Measurements from ENCODE around the gene TRRAP.

The TRRAP gene

DNA sequence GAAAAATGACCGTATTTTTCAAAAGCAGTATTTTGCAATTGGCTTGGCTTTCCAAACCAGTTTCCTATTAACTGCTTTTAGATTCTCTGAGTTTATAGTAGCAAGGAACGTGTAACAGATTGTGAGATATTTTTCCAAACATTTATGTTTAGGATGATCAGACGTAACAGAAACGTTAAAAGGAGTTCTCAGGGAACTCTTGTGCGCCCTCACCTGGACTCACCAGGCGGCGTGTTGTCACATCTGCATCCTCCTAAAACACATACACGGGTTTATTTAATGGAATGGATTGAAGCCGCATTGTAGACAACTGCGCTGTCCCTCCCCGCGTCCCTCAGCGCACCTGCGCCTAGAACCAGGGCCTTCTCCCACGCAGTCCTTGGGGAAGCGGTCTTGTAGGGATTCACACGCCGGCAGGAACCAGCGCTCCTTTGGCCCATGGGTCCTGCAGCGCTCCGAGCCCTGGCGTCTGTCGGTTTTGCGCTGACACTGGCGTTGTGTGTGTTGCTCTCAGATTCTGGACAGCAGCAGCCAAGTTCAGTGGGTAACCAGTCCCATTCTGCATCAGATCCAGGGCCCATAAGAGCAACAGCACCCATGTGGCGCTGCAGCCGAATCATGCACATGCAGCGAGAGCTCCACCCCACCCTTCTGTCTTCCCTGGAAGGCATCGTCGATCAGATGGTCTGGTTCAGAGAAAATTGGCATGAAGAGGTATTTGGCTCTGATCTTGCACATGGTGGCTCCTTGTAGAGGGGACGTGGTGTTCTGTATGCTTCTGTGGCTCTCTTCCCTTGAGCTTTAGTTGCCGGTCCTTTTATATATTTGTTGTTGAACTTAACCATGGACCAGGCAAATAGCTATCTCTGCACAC, 114.9 kb downstream of the TRRAP start:
- no peak for DNase-seq

DNA sequence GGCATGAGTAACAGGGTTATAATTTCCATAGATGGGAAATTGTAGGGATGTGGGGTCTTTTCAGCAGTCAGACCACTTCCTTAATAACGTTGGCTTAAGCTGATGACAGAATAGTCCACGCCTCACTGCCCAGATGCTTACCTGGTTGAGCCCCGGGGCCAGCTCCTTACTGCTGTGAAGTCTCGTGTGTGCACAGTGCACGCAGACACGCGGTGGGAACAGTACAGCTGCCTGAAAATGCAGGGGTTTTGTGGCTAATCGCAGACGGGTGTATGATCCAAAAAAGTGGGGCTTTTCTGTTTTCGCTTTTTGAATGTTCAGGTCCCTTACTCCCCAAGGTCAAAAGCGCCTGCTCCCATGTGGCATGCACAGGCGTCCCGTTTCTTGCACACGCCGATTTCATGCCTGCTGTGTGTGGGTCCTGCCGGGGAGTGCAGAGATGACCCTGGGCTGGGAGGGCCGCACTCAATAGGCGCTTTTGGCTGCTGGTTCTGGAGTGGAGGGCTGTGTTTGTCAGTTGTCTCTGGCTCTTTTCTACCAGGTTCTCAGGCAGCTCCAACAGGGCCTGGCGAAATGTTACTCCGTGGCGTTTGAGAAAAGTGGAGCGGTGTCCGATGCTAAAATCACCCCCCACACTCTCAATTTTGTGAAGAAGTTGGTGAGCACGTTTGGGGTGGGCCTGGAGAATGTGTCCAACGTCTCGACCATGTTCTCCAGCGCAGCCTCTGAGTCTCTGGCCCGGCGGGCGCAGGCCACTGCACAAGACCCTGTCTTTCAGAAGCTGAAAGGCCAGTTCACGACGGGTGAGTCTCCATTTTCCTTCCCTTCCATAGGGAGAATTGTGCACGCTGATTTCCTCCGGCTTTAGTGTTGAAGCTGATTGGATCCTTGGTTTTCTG, 116.0 kb downstream of the TRRAP start:
- DNase-seq, result no peak

DNA sequence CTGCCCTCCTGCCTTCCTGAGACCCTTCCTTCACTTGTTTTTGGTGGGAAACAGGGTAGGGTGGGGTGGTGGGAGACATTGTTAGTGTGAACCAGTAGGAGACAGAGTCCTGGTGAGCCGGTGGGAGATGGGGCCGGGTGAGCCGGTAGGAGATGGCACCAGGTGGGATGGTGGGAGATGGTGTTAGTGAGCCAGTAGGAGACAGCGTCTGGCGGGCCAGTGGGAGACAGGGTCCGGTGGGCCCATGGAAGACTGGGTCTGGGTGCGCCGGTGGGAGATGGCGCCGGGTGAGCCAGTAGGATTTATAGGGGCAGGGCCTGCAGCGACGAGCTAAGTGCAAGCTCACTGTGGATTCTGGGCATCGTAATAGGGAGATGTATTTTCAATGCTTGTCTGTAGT, 116.8 kb downstream of the TRRAP start:
- DNase-seq, result no peak

DNA sequence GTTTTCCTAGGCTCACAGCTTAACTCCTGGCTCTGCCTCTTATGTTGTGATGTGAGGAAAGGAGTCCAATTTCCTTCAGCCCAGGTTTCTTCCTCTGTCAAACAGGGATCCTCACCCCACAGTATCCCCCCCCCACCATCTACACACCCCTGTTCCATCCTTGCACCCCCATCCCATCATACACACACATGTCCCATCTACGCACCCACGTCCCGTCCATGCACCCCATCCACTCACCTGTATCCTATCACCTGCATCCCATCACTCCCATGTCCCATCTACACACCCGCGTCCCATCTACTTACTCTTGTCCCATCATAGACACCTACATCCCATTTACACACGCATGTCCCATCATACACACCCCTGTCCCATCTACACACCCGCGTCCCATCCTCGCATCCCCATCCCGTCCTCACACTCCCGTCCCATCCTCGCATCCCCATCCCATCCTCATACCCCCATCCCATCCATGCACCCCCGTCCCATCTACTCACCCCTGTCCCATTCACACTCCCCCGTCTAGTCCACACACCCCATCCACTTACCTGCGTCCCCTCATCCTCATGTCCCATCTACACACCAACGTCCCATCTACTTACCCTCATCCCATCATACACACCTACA, 117.3 kb downstream of the TRRAP start:
- DNase-seq, result no peak

DNA sequence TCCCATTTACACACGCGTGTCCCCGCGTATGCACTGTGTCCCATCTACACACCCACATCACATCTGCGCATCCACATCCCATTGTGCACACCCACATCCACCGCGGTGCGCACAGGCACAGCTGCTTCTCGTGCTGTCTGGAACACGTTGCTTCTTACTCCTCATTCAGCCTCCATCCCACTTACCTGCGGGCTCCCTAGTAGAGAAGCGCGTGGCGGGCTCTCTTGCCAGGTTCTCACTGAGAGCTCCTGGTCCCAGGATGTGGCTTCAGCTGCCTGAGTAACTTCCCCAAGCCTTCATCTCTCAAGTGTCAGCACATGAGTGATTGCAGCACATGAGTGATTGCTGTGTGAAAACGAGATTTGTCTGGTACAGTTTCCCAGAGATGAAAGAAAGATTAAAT, 117.8 kb downstream of the TRRAP start:
- DNase-seq, result no peak

DNA sequence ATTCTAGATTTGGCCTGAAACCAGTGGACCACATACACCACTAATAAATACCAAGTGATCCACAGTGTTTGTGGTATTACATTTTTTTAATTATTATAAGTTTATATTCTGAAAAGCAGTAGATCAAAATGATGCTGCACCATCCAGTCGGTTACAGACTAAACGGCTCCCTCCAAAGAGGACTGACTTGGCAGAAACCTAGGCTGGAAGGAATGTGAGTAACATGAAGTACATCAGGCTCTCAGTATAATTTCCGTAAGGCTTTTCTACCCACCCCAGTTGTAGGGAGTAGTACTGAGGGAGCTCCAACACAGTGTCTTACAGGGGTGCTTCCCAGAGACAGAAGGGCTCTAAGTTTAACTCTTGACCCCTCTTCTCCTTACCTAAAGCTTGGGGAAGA, 119.5 kb downstream of the TRRAP start:
- DNase-seq, result no peak

DNA sequence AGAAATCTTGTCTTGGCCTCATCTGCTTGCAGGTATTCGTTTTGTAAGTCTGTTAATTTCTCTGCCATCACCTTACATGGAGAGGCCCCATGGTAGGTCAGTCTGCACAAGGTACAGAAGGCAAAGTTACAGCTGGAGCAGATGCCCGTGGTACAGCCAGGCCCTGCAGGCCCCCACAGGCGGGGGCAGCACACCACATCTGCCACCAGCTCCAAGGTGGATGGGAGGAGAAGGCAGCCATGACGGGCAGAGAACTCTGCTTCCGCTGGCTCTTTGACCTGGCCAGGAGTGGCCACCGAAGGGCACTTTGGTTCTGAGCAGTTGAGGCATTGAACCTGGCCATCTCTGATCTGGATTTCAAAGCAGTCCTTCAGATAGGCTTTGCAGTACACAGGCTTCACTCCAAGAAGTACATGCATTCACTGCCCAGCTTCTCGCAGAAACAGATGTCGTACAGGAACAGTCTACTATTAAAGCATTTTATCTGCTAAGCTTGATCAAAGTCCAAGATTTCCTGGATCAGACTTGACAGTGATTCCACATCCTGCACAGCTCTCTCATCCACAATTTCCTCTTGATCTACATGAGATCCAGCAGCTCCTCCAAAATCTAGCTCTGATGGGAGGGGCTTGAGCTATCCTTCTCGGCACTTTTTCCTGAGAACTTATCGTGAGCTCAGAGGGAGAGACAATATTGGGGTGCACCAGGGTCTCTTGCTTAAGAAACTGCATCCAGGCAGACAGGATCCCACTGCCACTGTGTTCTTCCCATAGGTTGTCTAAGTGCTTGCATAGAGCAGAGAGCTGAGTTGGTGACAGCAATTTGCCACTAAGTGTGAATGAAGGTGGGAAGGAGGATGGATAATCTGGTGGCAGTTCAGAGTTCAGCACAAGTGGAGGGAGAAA, 120.7 kb downstream of the TRRAP start:
- DNase-seq, result no peak

DNA sequence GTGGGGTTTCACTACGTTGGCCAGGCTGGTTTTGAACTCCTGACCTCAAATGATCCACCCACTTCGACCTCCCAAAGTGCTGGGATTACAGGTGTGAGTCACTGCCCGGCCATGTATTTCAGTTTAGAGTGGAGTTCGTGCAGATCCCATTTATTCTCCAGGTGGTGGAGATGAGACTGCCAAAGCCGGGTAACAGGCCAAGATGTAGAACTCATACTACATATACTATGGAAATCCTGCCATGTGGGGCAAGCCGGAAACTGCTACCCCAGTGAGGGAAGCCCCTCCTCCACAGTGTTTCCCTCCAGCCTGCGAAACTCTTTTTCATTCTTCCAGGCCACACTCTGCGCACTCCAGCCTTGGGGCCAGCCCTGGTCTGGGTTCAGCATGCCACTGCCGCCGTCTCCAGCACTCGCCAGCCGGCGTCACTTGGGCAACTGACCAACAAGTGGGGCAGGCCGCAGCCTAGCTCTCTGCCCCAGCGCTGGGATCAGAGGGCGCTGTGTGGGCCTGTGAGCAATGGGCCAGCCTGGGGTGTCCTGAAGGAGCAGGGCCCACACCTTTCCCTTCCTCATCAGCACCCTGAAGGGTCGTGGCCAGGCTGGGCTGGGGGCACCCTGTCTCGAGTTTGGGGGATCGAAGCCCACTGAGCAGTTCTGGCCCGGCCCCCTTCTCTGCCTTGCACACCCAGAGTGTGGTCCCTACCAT, 122.0 kb downstream of the TRRAP start:
- no peak for DNase-seq

DNA sequence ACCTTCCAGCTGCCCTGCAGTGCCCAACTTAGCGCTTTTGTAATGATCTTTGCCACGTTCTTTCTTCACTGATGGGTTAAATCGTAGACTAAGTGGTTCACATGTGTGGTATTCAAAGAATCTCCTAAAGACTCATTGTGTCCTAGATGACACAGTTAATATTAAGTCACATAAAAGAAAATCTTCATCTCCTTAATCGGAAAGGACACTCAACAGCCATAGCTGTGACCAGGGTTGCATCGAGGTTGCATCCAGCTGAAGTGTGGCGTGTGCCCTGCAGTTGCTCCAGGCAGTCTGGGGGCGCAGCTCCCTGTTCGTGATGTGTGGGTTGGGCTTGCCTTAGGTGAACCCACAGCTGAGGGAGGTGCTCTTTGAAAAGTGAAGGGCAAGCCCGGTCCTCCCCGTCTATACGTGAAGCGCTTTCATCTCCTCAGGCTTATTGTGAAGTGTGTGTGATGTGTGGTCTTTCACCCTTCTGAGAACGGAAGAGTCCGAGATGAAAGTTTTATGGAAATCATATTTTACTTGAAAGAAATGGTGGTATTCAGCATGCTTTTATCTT, 122.7 kb downstream of the TRRAP start:
- no peak for DNase-seq

DNA sequence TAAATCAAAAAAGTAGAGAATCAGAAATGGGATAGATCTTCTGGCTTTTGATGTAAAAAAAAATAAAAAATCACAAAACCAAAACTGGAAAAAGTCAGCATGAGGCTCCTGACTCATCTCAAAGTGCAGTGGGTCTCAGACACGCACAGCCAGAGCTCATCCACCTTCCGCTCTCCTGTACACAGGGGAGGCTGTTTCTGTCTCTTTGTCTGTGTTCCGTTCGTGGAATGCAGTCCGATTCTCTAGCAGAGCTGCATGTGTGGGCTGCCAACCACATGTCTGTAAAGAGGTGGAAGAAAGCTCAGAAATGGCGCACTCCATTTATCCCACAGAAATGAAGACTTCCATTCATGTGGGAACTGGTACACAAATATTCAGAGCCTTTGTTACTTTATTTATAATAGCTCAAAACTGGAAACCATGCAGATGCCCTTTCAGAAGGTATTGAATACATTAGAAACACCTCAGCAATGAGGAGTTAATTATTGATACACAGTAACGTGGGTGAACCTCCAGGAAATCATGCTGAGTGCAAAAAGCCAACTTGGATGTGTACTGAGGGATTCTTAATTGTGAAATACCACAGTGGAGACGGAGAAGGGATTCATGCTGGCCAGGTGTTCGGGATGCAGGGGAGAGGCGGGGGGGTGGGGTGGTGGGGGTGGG, 123.3 kb downstream of the TRRAP start:
- DNase-seq, result no peak

DNA sequence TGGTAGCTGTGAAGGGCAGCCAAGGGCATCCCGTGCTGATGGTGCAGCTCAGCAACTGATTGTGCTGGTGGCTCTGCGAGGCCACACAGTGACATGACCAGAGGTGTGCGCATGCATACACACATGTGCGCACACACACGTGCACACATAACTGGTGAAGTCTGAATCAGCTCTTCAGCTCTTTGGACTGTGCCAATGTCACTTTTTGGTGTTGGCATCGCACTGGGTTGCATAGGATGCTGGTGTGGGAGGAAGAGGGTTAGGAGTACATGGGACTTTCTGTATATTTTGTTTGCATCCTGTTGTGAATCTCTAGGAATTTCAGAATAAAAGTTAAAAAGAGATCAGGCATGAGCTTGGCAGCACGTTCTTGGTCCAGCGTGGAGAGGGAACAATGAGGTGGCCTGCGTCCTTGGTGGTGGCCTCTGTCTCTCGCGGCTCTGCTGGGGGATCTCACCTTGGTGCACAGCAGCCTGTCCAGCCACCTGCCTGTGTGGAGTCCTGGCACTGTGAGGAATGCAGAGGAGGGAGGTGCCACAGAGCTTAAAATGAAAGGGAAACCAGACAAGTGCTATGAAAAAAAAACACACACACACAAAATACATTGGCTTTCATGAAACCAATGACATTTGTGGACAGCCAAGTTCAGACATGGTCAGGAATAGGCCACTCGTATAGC, 124.0 kb downstream of the TRRAP start:
- no peak for DNase-seq

DNA sequence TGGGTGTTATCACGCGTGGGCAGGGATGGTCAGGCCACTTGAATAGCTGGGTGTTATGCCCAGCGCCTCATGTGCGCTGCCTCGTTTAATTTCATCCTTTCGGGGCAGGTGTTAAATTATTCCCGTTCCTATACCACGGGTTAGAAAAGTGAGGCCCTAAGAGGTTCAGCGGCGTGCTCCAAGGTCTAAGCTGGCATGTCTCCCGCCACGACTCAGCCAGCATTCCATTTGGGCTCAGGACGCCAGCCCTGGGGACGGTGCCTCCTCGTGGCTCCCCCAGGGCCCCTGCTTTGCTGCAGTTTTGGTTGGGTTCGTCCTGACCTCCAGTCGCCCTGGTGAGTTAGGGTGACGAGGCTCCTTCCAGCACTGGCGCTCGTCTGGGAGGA, 124.5 kb downstream of the TRRAP start:
- no peak for DNase-seq

DNA sequence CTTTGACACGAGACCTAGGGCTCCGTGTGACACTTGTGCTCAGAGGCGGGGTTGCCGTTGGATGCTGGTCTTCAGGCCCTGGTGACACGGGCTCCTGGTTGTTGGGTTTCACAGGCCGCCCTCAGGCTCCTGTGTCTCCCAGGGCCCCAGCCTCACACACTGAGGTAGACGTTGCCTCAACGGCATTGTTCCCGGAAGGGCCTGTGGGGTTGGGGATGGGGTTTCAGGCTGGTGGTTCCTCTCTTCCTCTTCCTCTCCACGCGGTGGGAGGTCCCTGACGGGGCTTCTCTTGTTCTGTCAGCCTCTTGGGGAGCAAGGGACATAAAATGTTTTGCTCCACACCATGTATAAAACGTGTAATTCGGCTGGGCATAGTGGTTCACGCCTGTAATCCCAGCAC, 125.1 kb downstream of the TRRAP start:
- DNase-seq, result no peak

DNA sequence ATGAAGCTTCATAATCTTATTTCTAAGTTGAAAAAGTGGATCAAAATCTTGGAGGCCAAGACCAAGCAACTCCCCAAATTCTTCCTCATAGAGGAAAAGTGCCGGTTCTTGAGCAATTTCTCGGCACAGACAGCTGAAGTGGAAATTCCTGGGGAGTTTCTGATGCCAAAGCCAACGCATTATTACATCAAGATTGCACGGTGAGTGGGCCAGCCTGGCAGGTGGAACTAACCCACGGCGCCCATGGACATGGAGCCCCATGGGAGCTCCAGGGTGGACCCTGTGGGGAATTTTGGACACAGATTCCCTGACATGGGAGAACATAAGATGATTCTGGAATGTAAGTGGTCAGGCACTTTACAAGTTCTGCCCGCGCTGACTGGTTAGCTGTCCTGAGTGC, 125.9 kb downstream of the TRRAP start:
- DNase-seq, result no peak

DNA sequence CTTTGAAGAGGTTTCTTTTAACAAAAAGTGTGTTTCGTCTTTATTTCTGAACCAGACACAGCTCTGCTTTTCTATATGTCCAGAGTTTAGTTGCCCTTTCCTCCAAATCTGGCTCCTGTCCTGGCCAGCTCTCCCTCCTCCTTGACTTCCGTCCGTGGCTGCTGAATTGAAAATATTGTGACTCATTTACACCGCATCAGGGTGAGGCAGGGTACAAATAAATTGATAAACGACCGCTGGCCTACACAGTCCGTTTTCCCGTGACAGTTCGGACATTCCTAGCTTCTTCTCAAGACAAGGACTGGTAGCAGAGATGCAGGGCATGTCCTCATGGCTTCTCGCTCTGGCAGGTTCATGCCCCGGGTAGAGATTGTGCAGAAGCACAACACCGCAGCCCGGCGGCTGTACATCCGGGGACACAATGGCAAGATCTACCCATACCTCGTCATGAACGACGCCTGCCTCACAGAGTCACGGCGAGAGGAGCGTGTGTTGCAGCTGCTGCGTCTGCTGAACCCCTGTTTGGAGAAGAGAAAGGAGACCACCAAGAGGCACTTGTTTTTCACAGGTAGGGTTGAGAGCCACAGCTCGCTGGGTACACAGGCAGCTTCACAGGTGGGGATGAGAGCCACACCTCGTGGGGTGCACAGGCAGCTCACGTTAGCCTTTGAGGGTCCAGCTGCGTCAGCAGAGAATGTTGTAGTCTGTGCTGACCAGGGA, 126.6 kb downstream of the TRRAP start:
- no peak for DNase-seq

DNA sequence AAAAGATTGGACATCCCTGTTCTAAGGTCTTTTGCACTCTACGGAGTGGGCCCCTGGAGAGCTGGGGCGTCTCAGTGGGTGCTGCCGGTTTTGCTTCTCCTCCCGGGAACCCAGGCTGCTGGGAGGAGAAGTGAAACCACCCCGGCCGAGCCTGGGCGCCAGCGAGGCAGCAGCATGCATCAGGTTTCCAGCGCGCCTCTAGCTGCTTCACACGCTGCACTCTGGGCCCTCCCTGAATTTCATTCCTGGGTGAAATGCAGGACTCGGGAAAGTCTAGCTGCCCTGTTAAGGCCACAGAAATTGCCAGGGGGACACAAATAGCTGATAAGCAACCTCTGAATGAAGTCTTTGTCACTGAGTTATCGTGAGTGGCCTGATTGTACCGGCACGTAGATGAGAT, 127.4 kb downstream of the TRRAP start:
- DNase-seq, result no peak

DNA sequence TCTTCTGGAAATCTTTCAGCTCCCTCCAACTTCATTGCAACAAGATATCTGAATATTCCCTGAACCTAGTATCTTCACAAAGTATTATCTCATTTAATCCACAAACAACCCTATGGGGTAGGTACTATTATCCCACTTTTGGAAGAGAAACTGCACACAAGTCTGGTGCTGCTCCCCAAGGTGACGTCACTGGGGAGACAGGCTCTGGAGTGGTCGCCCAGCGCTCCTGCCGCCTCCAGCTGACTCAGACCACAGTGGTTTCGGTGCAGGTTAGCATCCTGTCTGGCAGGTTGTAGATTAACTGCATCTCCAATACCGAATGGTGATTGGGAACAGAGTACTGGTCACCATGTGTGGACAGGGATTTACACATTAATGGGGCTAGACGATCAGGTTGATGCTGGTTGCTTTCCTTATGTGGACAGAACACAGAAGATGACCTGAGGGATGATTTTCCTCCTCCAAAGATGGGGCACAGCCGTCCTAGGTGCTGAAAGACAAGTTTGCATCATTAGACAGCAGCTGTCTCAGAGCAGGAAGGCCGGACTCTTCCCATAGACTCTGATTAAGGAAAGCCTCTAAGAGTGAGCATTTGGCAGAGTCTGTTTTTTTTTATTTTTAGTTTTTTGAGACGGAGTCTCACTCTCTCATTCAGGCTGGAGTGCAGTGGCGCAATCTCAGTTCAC, 128.6 kb downstream of the TRRAP start:
- DNase-seq, result no peak

DNA sequence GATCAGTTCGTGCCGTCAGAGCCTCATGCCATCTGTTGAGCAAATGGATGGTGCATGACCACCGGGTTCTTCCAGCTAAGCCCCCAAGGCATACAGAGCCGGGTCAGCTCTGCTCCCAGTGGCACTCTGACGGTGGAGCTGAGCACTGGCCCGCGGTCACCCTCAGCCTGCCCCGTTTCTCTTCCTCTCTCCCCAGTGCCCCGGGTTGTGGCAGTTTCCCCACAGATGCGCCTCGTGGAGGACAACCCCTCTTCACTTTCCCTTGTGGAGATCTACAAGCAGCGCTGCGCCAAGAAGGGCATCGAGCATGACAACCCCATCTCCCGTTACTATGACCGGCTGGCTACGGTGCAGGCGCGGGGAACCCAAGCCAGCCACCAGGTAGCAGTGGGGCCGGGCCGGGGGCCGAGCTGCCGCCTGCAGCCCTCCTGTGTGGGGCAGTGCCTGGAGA, 129.9 kb downstream of the TRRAP start:
- DNase-seq, result no peak
